ENCODE results near the gene EFNA5. TPM values are rescaled to one million over a fixed set of nuclear protein-coding genes. Genes with fewer than 3 reads are reported as not detected.
A peak's percentile ranks its signal among the peaks of the same experiment; 100 is the strongest.

EFNA5 gene
- total RNA-seq, 1 experiment from 2014 or later, result 216 TPM

GRCh38 chr5:107505763-107506534 lies 164.8 kb downstream of the EFNA5 start:
- intact Hi-C loops (cut with micrococcal nuclease; ENCODE audit: unreplicated experiment), result no loop called here
- peak overlapping the region; percentile 17 for H3K4me3 Mint-ChIP-seq (ENCODE audit: low read depth, unreplicated experiment)
- H3K4me1 Mint-ChIP-seq (ENCODE audit: low read depth, unreplicated experiment), result peaks cover 52% of the 10 kb centered on the region
- peaks cover 21% of the 10 kb centered on the region for H3K36me3 Mint-ChIP-seq (ENCODE audit: insufficient read depth, unreplicated experiment)
- no TSS peak for BruUV-seq (replicated peaks)
- H3K9me3 Mint-ChIP-seq (ENCODE audit: low read depth, unreplicated experiment), result peaks cover 2% of the 10 kb centered on the region
- H3K27ac Mint-ChIP-seq (ENCODE audit: unreplicated experiment), result peak overlapping the region; percentile 34
- CTCF ChIA-PET, result interaction anchor here (0.6 to 0.9 kb wide), 8 partner anchors 14 to 1180 kb away, joined by 3 to 9 read pairs (median 4); no protein-coding TSS in a partner anchor
- H3K27me3 Mint-ChIP-seq (ENCODE audit: unreplicated experiment), result no peaks in the 10 kb centered on the region
- TF ChIP-seq CTCF (IDR thresholded peaks at IDR 0.05; ENCODE audit: unreplicated experiment), result no peak
- DNase-seq, result no peak

DNA sequence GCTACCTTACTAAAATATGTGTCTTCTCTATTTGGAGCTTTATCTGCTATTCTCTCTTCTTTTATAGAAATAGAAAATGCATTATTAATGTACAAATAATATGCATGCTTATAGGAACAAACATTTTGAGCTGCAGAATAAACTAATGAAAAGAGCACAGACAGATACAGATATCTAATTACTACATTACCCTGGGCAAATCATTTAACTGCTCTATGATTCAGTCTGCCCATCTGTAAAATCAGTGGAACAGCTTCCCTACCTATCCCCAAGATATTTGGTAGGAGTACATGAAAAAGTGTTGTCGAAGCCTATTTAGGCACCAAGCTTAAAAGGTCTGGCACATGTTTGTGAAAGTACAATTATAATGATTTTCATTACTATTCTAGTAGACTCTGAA lies 166.3 kb downstream of the EFNA5 start:
- peaks cover 64% of the 10 kb centered on the region for H3K4me1 Mint-ChIP-seq (ENCODE audit: low read depth, unreplicated experiment)
- TF ChIP-seq CTCF (IDR thresholded peaks at IDR 0.05; ENCODE audit: unreplicated experiment), result no peak
- CTCF ChIA-PET, result interaction anchor here (1.0 to 1.4 kb wide), 2 partner anchors 11 to 15 kb away, joined by 3 to 4 read pairs; no protein-coding TSS in a partner anchor
- H3K36me3 Mint-ChIP-seq (ENCODE audit: insufficient read depth, unreplicated experiment), result peaks cover 16% of the 10 kb centered on the region
- H3K4me3 Mint-ChIP-seq (ENCODE audit: low read depth, unreplicated experiment), result no peak overlapping the region
- no peak overlapping the region for H3K27ac Mint-ChIP-seq (ENCODE audit: unreplicated experiment)
- DNase-seq, result no peak
- no TSS peak for BruUV-seq (replicated peaks)
- peaks cover 2% of the 10 kb centered on the region for H3K9me3 Mint-ChIP-seq (ENCODE audit: low read depth, unreplicated experiment)
- intact Hi-C loops (cut with micrococcal nuclease; ENCODE audit: unreplicated experiment), result no loop called here
- no peaks in the 10 kb centered on the region for H3K27me3 Mint-ChIP-seq (ENCODE audit: unreplicated experiment)

DNA sequence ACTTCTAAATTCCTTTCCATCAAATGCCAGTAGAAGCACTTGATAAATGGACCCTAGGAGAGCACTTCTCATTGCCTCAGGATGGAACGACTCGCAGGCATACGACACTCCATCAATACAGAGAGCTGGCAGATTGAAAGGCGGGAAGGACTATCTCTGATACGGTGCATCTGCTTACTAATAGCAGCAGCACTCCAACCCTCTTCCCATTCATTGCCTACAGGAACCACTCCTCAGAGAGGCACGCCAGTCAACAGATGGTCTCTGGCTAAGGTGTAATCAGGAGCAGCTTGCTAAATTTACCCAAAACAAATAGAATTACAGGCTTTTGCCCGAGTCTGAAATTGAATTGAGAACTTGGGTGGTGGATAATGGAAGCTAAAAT lies 168.1 kb downstream of the EFNA5 start:
- peaks cover 2% of the 10 kb centered on the region for H3K9me3 Mint-ChIP-seq (ENCODE audit: low read depth, unreplicated experiment)
- peak overlapping the region; percentile 83 for H3K27ac Mint-ChIP-seq (ENCODE audit: unreplicated experiment)
- peaks cover 69% of the 10 kb centered on the region for H3K4me1 Mint-ChIP-seq (ENCODE audit: low read depth, unreplicated experiment)
- H3K27me3 Mint-ChIP-seq (ENCODE audit: unreplicated experiment), result no peaks in the 10 kb centered on the region
- no peak for TF ChIP-seq CTCF (IDR thresholded peaks at IDR 0.05; ENCODE audit: unreplicated experiment)
- intact Hi-C loops (cut with micrococcal nuclease; ENCODE audit: unreplicated experiment), result no loop called here
- CTCF ChIA-PET, result no interaction called here
- DNase-seq, result no peak
- no peak overlapping the region for H3K4me3 Mint-ChIP-seq (ENCODE audit: low read depth, unreplicated experiment)
- H3K36me3 Mint-ChIP-seq (ENCODE audit: insufficient read depth, unreplicated experiment), result peaks cover 13% of the 10 kb centered on the region
- no TSS peak for BruUV-seq (replicated peaks)

DNA sequence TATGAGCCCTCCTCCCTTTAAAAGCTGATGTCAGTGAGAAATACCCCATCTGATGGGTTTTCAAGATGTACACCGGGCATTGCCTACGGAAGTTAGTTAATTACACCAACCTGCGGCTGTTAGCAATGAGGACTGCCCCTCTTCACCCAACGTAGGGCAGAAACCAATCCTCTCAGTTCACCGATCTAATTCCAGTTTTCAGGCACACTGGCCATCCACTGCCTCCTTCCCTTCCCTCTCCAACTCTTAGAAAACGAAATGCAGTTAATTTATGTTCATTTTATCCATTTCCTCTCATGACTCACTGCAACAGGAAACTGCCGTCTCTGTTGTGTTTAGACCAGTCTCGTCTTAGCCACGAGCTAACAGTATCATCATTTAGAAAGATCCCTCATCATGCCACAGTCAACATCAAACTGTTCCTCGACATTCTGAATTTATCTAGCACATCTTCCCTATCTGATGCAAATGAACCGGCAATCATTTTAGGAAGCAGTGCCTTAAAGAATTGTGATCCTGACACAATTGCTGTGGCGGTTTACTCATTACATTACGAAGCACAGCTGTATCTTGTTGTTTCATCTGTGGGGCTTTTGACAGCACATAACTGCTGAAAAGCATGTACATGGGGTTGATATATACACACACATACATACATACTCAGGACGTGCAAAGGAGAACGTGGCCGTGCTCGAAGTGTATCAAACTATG lies 168.6 kb downstream of the EFNA5 start:
- peaks cover 2% of the 10 kb centered on the region for H3K9me3 Mint-ChIP-seq (ENCODE audit: low read depth, unreplicated experiment)
- no peak for TF ChIP-seq CTCF (IDR thresholded peaks at IDR 0.05; ENCODE audit: unreplicated experiment)
- DNase-seq, result no peak
- peaks cover 17% of the 10 kb centered on the region for H3K36me3 Mint-ChIP-seq (ENCODE audit: insufficient read depth, unreplicated experiment)
- intact Hi-C loops (cut with micrococcal nuclease; ENCODE audit: unreplicated experiment), result no loop called here
- no peak overlapping the region for H3K4me3 Mint-ChIP-seq (ENCODE audit: low read depth, unreplicated experiment)
- peaks cover 67% of the 10 kb centered on the region for H3K4me1 Mint-ChIP-seq (ENCODE audit: low read depth, unreplicated experiment)
- no TSS peak for BruUV-seq (replicated peaks)
- H3K27ac Mint-ChIP-seq (ENCODE audit: unreplicated experiment), result peak overlapping the region; percentile 83
- CTCF ChIA-PET, result no interaction called here
- no peaks in the 10 kb centered on the region for H3K27me3 Mint-ChIP-seq (ENCODE audit: unreplicated experiment)

Data from Calu3 (cell line).